Inferior parietal cortex (tissue), 1 donor: ENCODE results near the gene SRMS.
"Not testable (repeated sequence)": the region's sequence is repeated elsewhere in the genome, so short reads cannot be mapped to it uniquely, and the experiment has no call there.

Experiments used
- DNase-seq: peaks from one replicate; pipeline ENCODE4 v3.0.0-alpha.2; 2016; ENCODE audit errors: extremely low spot score

SRMS gene

GRCh38 chr20:63565699-63566335 is 18.3 kb upstream of the SRMS start:
- DNase-seq: no peak

- DNase-seq: no peak
Measured at GRCh38 chr20:63565021-63565698, 17.6 kb upstream of the SRMS start.

GRCh38 chr20:63564036-63564810 is 16.7 kb upstream of the SRMS start:
- DNase-seq: no peak

GRCh38 chr20:63563225-63563935 is 15.8 kb upstream of the SRMS start:
- no peak for DNase-seq

GRCh38 chr20:63562461-63563224 is 15.1 kb upstream of the SRMS start:
- DNase-seq: no peak

GRCh38 chr20:63561624-63562396 is 14.3 kb upstream of the SRMS start:
- DNase-seq: no peak

- no peak for DNase-seq
Measured at GRCh38 chr20:63560856-63561609, 13.5 kb upstream of the SRMS start.

- no peak for DNase-seq
Measured at GRCh38 chr20:63560333-63560805, 12.8 kb upstream of the SRMS start.

GRCh38 chr20:63559485-63560332 is 12.2 kb upstream of the SRMS start:
- not testable (repeated sequence) for DNase-seq

- no peak for DNase-seq
Measured at GRCh38 chr20:63558804-63559484, 11.4 kb upstream of the SRMS start.

GRCh38 chr20:63557481-63557891 is 9.9 kb upstream of the SRMS start:
- DNase-seq: no peak

- no peak for DNase-seq
Measured at GRCh38 chr20:63556873-63557478, 9.4 kb upstream of the SRMS start.

GRCh38 chr20:63555661-63556381 is 8.3 kb upstream of the SRMS start:
- no peak for DNase-seq

GRCh38 chr20:63554361-63555278 is 7.1 kb upstream of the SRMS start:
- no peak for DNase-seq

- no peak for DNase-seq
Measured at GRCh38 chr20:63553933-63554290, 6.4 kb upstream of the SRMS start, which contains the start of gene FNDC11. TSS of gene FNDC11 (plus strand) at chr20:63554159. CDS start at chr20:63555664, 1,505 bp downstream.
